HFFc6 (cell line): Measurements from ENCODE around the gene CDPF1. TPM values are rescaled to one million over a fixed set of nuclear protein-coding genes. Genes with fewer than 3 reads are reported as not detected.

Experiments used
- DNase-seq: peaks from one replicate; pipeline ENCODE4 v3.0.0-alpha.2; 2018
- H3K27ac Mint-ChIP-seq: 2 replicates; pipeline ENCODE4 v1.8.0; 2020; ENCODE audit warnings: mild to moderate bottlenecking, mixed read lengths
- H3K27me3 Mint-ChIP-seq: 2 replicates; pipeline ENCODE4 v1.8.0; 2021; ENCODE audit warnings: mild to moderate bottlenecking, moderate library complexity, mixed read lengths; ENCODE audit not compliant: insufficient read depth
- H3K36me3 Mint-ChIP-seq: 2 replicates; pipeline ENCODE4 v1.8.0; 2021; ENCODE audit warnings: low read depth, mixed read lengths
- H3K4me1 Mint-ChIP-seq: 2 replicates; pipeline ENCODE4 v1.8.0; 2020; ENCODE audit warnings: low read depth, mixed read lengths
- H3K4me3 Mint-ChIP-seq: 2 replicates; pipeline ENCODE4 v1.8.0; 2020; ENCODE audit warnings: mild to moderate bottlenecking, moderate library complexity, mixed read lengths
- H3K9me3 Mint-ChIP-seq: 2 replicates; pipeline ENCODE4 v1.8.0; 2020; ENCODE audit warnings: mild to moderate bottlenecking, mixed read lengths
- CTCF ChIP-seq: fragments of 200-600 bp; sonication (generic); IDR thresholded peaks from 2 replicates; pipeline ENCODE4 v1.5.0; 2021; ENCODE audit warnings: antibody characterized with exemption, mild to moderate bottlenecking
- total RNA-seq, 6 experiments: library from RNA; stranded (reverse); fragmentation: NEBNext Ultra II Directional; extraction: Animal tissue kit (Norgen Biotek cat#: 25700); gene quantifications; 2 replicates in 1 of 6; 3 replicates in 5 of 6; pipeline ENCODE4 v1.2.3, GENCODE V29; 2021

Gene CDPF1
- total RNA-seq, 6 experiments from 2014 or later, result 6.4 to 9.3 (median 7.6) TPM

DNA sequence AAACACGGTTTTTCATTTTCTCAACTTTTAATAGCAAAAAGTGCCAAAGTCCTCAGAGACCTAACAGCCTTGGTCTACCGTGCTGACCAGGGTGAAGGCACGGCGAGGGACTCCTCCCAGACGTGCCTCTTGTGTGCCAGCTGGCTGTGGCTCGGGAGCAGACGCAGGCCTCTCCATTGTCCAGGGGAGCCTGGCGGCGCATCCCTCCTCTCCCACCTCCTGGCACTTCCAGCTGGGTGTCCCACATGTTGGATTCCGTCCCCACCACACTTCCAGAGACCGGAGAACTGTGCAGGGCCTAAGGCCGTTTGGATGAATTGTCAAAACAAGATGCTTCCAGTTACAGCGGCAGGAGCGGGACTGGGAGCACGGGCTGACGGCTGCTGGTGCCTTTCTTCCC is 11.6 kb downstream of the CDPF1 start:
- Mint-ChIP-seq H3K9me3 (no peaks in the 10 kb centered on the region), H3K36me3 (peaks cover 5% of the 10 kb centered on the region; the same call in 1 of the 2 replicates), H3K4me1 (no peaks in the 10 kb centered on the region; the same call in 1 of the 2 replicates), H3K27me3 (no peaks in the 10 kb centered on the region; the same call in 1 of the 2 replicates), H3K27ac (0 out of 2 replicates have a peak overlapping the region, but pooled peaks have one; percentile 28), H3K4me3 (no peak overlapping the region)
- no peak for DNase-seq
- TF ChIP-seq CTCF, result no peak

- Mint-ChIP-seq H3K27ac (no peak overlapping the region), H3K4me3 (no peak overlapping the region), H3K27me3 (no peaks in the 10 kb centered on the region; the same call in 1 of the 2 replicates), H3K9me3 (no peaks in the 10 kb centered on the region), H3K4me1 (peaks cover 5% of the 10 kb centered on the region), H3K36me3 (peaks cover 5% of the 10 kb centered on the region; the same call in 1 of the 2 replicates)
- DNase-seq, result no peak
- TF ChIP-seq CTCF, result no peak
Measured at GRCh38 chr22:46237453-46238124, 12.5 kb downstream of the CDPF1 start.

DNA sequence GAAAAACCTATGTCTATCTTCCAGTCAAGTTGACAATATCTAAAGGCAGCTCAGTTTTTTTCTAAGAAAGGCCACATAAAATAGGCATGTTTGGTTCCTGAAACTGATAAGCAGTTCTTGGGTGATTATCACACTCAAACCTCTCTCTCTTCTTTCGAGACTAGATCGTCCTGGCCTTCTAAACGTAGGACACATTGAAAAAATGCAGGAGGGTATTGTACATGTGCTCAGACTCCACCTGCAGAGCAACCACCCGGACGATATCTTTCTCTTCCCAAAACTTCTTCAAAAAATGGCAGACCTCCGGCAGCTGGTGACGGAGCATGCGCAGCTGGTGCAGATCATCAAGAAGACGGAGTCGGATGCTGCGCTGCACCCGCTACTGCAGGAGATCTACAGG is 15.1 kb downstream of the CDPF1 start:
- no peaks in the 10 kb centered on the region for H3K9me3 Mint-ChIP-seq
- H3K4me1 Mint-ChIP-seq, result peaks cover 5% of the 10 kb centered on the region
- H3K4me3 Mint-ChIP-seq, result no peak overlapping the region
- H3K27ac Mint-ChIP-seq, result no peak overlapping the region
- DNase-seq, result no peak
- no peak for TF ChIP-seq CTCF
- no peaks in the 10 kb centered on the region; the same call in 1 of the 2 replicates for H3K27me3 Mint-ChIP-seq
- peaks cover 5% of the 10 kb centered on the region; the same call in 1 of the 2 replicates for H3K36me3 Mint-ChIP-seq

DNA sequence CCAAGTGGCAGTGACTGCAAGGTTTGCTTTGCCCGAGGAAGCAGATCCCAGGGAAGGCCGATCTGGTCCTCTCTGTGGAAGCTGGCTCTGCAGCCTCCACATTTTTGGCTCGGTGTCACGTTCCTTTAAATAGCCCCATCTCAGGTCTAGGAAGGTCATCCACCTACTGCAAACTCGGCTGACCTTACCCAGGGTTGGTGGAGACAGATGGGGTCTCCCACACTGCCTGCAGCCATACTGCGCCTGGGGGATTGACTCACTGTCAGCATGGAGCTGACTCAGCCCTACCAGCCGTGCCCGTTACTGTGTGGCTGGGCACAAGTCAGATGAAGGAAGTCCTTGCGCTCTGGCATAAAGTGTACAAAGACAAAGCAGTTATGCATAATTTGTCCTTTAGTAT is 16.9 kb downstream of the CDPF1 start:
- no peak overlapping the region for H3K4me3 Mint-ChIP-seq
- H3K36me3 Mint-ChIP-seq, result peaks cover 5% of the 10 kb centered on the region; the same call in 1 of the 2 replicates
- H3K27ac Mint-ChIP-seq, result no peak overlapping the region
- peak; percentile 33 for DNase-seq
- H3K4me1 Mint-ChIP-seq, result peaks cover 11% of the 10 kb centered on the region
- TF ChIP-seq CTCF, result no peak
- no peaks in the 10 kb centered on the region for H3K9me3 Mint-ChIP-seq
- H3K27me3 Mint-ChIP-seq, result no peaks in the 10 kb centered on the region; the same call in 1 of the 2 replicates

GRCh38 chr22:46230262-46230901 is 19.7 kb downstream of the CDPF1 start:
- no peak for TF ChIP-seq CTCF
- peaks cover 8% of the 10 kb centered on the region for H3K36me3 Mint-ChIP-seq
- no peak for DNase-seq
- no peaks in the 10 kb centered on the region for H3K9me3 Mint-ChIP-seq
- no peaks in the 10 kb centered on the region for H3K27me3 Mint-ChIP-seq
- H3K27ac Mint-ChIP-seq, result no peak overlapping the region
- no peak overlapping the region for H3K4me3 Mint-ChIP-seq
- H3K4me1 Mint-ChIP-seq, result peaks cover 11% of the 10 kb centered on the region
